Gastroesophageal sphincter (tissue), 4 donors: Measurements from ENCODE around the gene TNFRSF4. TPM values are rescaled to one million over a fixed set of nuclear protein-coding genes. Genes with fewer than 3 reads are reported as not detected.

Source experiments
- ATAC-seq: fragments of 150-250 bp; one replicate; pipeline ENCODE4 v1.9.1; 2016; ENCODE audit warnings: mild to moderate bottlenecking, moderate library complexity
- H3K27ac ChIP-seq, 4 donors: fragments of 200-600 bp; sonication (generic) in 3 of 4; 1 replicate in 3 of 4; 2 replicates in 1 of 4; pipeline ENCODE4 v1.5.1; 2016 to 2019
- H3K27me3 ChIP-seq: fragments of 200-600 bp; sonication (generic); one replicate; pipeline ENCODE4 v1.5.1; 2019
- H3K36me3 ChIP-seq, 2 donors: fragments of 200-600 bp; sonication (generic); one replicate each; pipeline ENCODE4 v1.5.1; 2019; ENCODE audit warnings: control low read depth in 1 of 2
- H3K4me1 ChIP-seq, 3 donors: fragments of 200-600 bp; sonication (generic); 1 replicate in 2 of 3; 2 replicates in 1 of 3; pipeline ENCODE4 v1.5.1; 2016 to 2019; ENCODE audit warnings: control low read depth in 2 of 3
- H3K4me3 ChIP-seq, 2 donors: fragments of 200-600 bp; sonication (generic); one replicate each; pipeline ENCODE4 v1.5.1; 2019; ENCODE audit warnings: mild to moderate bottlenecking in 1 of 2, moderate library complexity in 1 of 2
- H3K9me3 ChIP-seq, 3 donors: fragments of 200-600 bp; sonication (generic); one replicate each; pipeline ENCODE4 v1.5.1; 2017 to 2019; ENCODE audit warnings: control low read depth in 2 of 3
- CTCF ChIP-seq, 4 experiments: fragments of 200-600 bp in 2 of 4; fragments of 450-650 bp in 2 of 4; sonication (generic) in 1 of 4; IDR thresholded peaks; one replicate each; pipeline ENCODE4 v1.5.1; 2017 to 2019; ENCODE audit warnings: antibody characterized with exemption in 4 of 4, mild to moderate bottlenecking in 2 of 4, moderate library complexity in 2 of 4
- EP300 ChIP-seq: sonication (generic); formaldehyde crosslinking; IDR thresholded peaks from one replicate; pipeline ENCODE4 v1.6.1; 2017; ENCODE audit warnings: antibody characterized with exemption, mild to moderate bottlenecking
- POLR2A ChIP-seq, 2 donors: fragments of 450-650 bp; IDR thresholded peaks; one replicate each; pipeline ENCODE4 v1.6.1; 2017; ENCODE audit warnings: antibody characterized with exemption in 2 of 2, mild to moderate bottlenecking in 2 of 2, moderate library complexity in 1 of 2
- POLR2AphosphoS5 ChIP-seq: sonication (generic); formaldehyde crosslinking; IDR thresholded peaks from one replicate; pipeline ENCODE4 v1.6.1; 2017; ENCODE audit warnings: antibody characterized with exemption
- WGBS, 2 donors: methylation state at CpG; one replicate each; pipeline ENCODE4 v1.1.5; 2018; ENCODE audit warnings: low coverage in 1 of 2; 5-methylcytosine and 5-hydroxymethylcytosine counted together
- total RNA-seq, 4 donors: library from RNA; depleted of rRNA; stranded (reverse); fragments of >200 nt; gene quantifications; one replicate each; pipeline ENCODE4 v1.1.0, GENCODE V29; 2016

Gene TNFRSF4
- total RNA-seq, 4 donors from 2014 or later = 0.93 to 1.6 (median 1.3) TPM

GRCh38 chr1:1236945-1237873 lies 23.3 kb upstream of the TNFRSF4 start:
- peaks cover 0 to 24% of the 10 kb centered on the region in 2 donors for H3K36me3 ChIP-seq
- peaks cover 50% of the 10 kb centered on the region for H3K27me3 ChIP-seq
- ATAC-seq = no peak
- H3K4me1 ChIP-seq = peaks cover 0 to 35% (median 15%) of the 10 kb centered on the region in 3 donors
- peaks cover 0 to 4% (median 0%) of the 10 kb centered on the region in 3 donors for H3K9me3 ChIP-seq
- no peak for TF ChIP-seq EP300
- no peak for TF ChIP-seq CTCF (IDR thresholded peaks at IDR 0.05)
- no peak for TF ChIP-seq POLR2A (IDR thresholded peaks at IDR 0.05)
- TF ChIP-seq POLR2AphosphoS5 = no peak
- H3K27ac ChIP-seq = no peak overlapping the region
- H3K4me3 ChIP-seq = no peak overlapping the region
- 0% methylated on average over 1 of the region's 34 CpGs; no CpG with 5 or more reads in 1 of the 2 donors for WGBS, 2 donors

GRCh38 chr1:1236176-1236763 lies 22.3 kb upstream of the TNFRSF4 start:
- WGBS, 2 donors = 76% methylated on average over 9 of the region's 22 CpGs; no CpG with 5 or more reads in 1 of the 2 donors
- no peak for ATAC-seq
- peaks cover 0 to 20% of the 10 kb centered on the region in 2 donors for H3K36me3 ChIP-seq

GRCh38 chr1:1235016-1235744 lies 21.2 kb upstream of the TNFRSF4 start:
- Histone ChIP-seq H3K27me3 (peaks cover 31% of the 10 kb centered on the region), H3K4me1 (peaks cover 0 to 44% (median 22%) of the 10 kb centered on the region in 3 donors), H3K36me3 (peaks cover 0 to 20% of the 10 kb centered on the region in 2 donors), H3K27ac (no peak overlapping the region), H3K9me3 (peaks cover 0 to 4% (median 0%) of the 10 kb centered on the region in 3 donors), H3K4me3 (no peak overlapping the region)
- no peak for ATAC-seq
- WGBS, 2 donors = 80 to 100% methylated on average over 1 to 3 of the region's 27 CpGs
- TF ChIP-seq CTCF (IDR thresholded peaks at IDR 0.05) (no peak), EP300 (no peak), POLR2AphosphoS5 (no peak), POLR2A (IDR thresholded peaks at IDR 0.05) (no peak)

More at GRCh38 chr1:1236176-1236763, 22.3 kb upstream of the TNFRSF4 start:
- H3K4me3 ChIP-seq = no peak overlapping the region
- peaks cover 0 to 35% (median 15%) of the 10 kb centered on the region in 3 donors for H3K4me1 ChIP-seq
- H3K27ac ChIP-seq = no peak overlapping the region
- TF ChIP-seq POLR2A (IDR thresholded peaks at IDR 0.05) (no peak), POLR2AphosphoS5 (no peak), EP300 (no peak), CTCF (IDR thresholded peaks at IDR 0.05) (no peak)
- H3K27me3 ChIP-seq = peaks cover 42% of the 10 kb centered on the region
- H3K9me3 ChIP-seq = peaks cover 0 to 4% (median 0%) of the 10 kb centered on the region in 3 donors

GRCh38 chr1:1234180-1234808 lies 20.3 kb upstream of the TNFRSF4 start:
- no peak overlapping the region for H3K4me3 ChIP-seq
- TF ChIP-seq EP300 (no peak), POLR2AphosphoS5 (no peak), CTCF (IDR thresholded peaks at IDR 0.05) (no peak), POLR2A (IDR thresholded peaks at IDR 0.05) (no peak)
- peaks cover 0 to 53% (median 30%) of the 10 kb centered on the region in 3 donors for H3K4me1 ChIP-seq
- 80 to 97% methylated on average over 3 to 6 of the region's 28 CpGs for WGBS, 2 donors
- H3K9me3 ChIP-seq = peaks cover 0 to 4% (median 0%) of the 10 kb centered on the region in 3 donors
- peaks cover 22% of the 10 kb centered on the region for H3K27me3 ChIP-seq
- ATAC-seq = no peak
- H3K27ac ChIP-seq = no peak overlapping the region
- peaks cover 0 to 25% of the 10 kb centered on the region in 2 donors for H3K36me3 ChIP-seq
